ENCODE results near the gene PAX5. TPM values are rescaled to one million over a fixed set of nuclear protein-coding genes. Genes with fewer than 3 reads are reported as not detected.
"Not testable (repeated sequence)": the region's sequence is repeated elsewhere in the genome, so short reads cannot be mapped to it uniquely, and the experiment has no call there.

The PAX5 gene
- 0.44 TPM for total RNA-seq

- ATAC-seq, result no peak
Observed at GRCh38 chr9:37033682-37034304, at the start of gene PAX5. Gene PAX5, minus strand, starts transcription at chr9:37034268. Its CDS starts 237 bp downstream, at chr9:37034031.

- no peak for ATAC-seq
Observed at GRCh38 chr9:37083654-37084053, 49.6 kb upstream of the PAX5 start.

- no peak for ATAC-seq
Observed at GRCh38 chr9:37082214-37082765, 48.2 kb upstream of the PAX5 start.

GRCh38 chr9:37081507-37081906 is 47.4 kb upstream of the PAX5 start:
- ATAC-seq, result not testable (repeated sequence)

GRCh38 chr9:37080165-37080628 is 46.1 kb upstream of the PAX5 start:
- ATAC-seq, result peak; percentile 31

GRCh38 chr9:37079370-37080164 is 45.5 kb upstream of the PAX5 start:
- ATAC-seq, result peak; percentile 98

GRCh38 chr9:37074790-37075189 is 40.7 kb upstream of the PAX5 start:
- not testable (repeated sequence) for ATAC-seq

- no peak for ATAC-seq
Observed at GRCh38 chr9:37066139-37066725, 32.2 kb upstream of the PAX5 start.

GRCh38 chr9:37062336-37062735 is 28.3 kb upstream of the PAX5 start:
- ATAC-seq, result no peak

- peak; percentile 60 for ATAC-seq
Observed at GRCh38 chr9:37061768-37062167, 27.7 kb upstream of the PAX5 start.

- no peak for ATAC-seq
Observed at GRCh38 chr9:37060833-37061232, 26.8 kb upstream of the PAX5 start.

GRCh38 chr9:37056046-37056920 is 22.2 kb upstream of the PAX5 start:
- no peak for ATAC-seq

GRCh38 chr9:37054363-37054720 is 20.3 kb upstream of the PAX5 start:
- ATAC-seq, result not testable (repeated sequence)

- ATAC-seq, result no peak
Observed at GRCh38 chr9:37053684-37054362, 19.8 kb upstream of the PAX5 start.

GRCh38 chr9:37046683-37047082 is 12.6 kb upstream of the PAX5 start:
- ATAC-seq, result no peak

- no peak for ATAC-seq
Observed at GRCh38 chr9:37042421-37042820, 8.4 kb upstream of the PAX5 start.

GRCh38 chr9:37040508-37041127 is 6.5 kb upstream of the PAX5 start:
- ATAC-seq, result no peak

- no peak for ATAC-seq
Observed at GRCh38 chr9:37038943-37039464, 4.9 kb upstream of the PAX5 start.

- ATAC-seq, result no peak
Observed at GRCh38 chr9:37038302-37038942, 4.4 kb upstream of the PAX5 start.

GRCh38 chr9:37037503-37038301 is 3.6 kb upstream of the PAX5 start:
- no peak for ATAC-seq

Measured in esophagus mucosa (tissue), 1 donor.